Sigmoid colon (tissue), 7 donors: ENCODE data around the gene GDPD3. TPM values are rescaled to one million over a fixed set of nuclear protein-coding genes. Genes with fewer than 3 reads are reported as not detected.

Source experiments
- DNase-seq: peaks from one replicate; pipeline ENCODE4 v3.0.0-alpha.2; 2019
- H3K27ac ChIP-seq, 4 donors: fragments of 200-600 bp; sonication (generic); one replicate each; pipeline ENCODE4 v1.5.1; 2016 to 2019; ENCODE audit warnings: mild to moderate bottlenecking in 1 of 4
- H3K27me3 ChIP-seq, 3 donors: fragments of 200-600 bp; sonication (generic); one replicate each; pipeline ENCODE4 v1.5.1; 2019; ENCODE audit warnings: mild to moderate bottlenecking in 1 of 3
- H3K36me3 ChIP-seq, 4 donors: fragments of 200-600 bp; sonication (generic); one replicate each; pipeline ENCODE4 v1.5.1; 2016 to 2019
- H3K4me1 ChIP-seq, 4 donors: fragments of 200-600 bp; sonication (generic); one replicate each; pipeline ENCODE4 v1.5.1; 2017 to 2019
- H3K4me3 ChIP-seq, 4 donors: fragments of 200-600 bp; sonication (generic); one replicate each; pipeline ENCODE4 v1.5.1; 2017 to 2019; ENCODE audit warnings: mild to moderate bottlenecking in 2 of 4, moderate library complexity in 1 of 4
- H3K9me3 ChIP-seq, 4 donors: fragments of 200-600 bp in 3 of 4; sonication (generic) in 3 of 4; one replicate each; pipeline versions ENCODE4 v1.5.1 to v1.6.1; 2013 to 2019
- CTCF ChIP-seq, 4 experiments: fragments of 450-650 bp in 3 of 4; fragments of 200-600 bp in 1 of 4; IDR thresholded peaks; one replicate each; pipeline ENCODE4 v1.5.1; 2016 to 2019; ENCODE audit warnings: antibody characterized with exemption in 4 of 4, mild to moderate bottlenecking in 3 of 4, moderate library complexity in 2 of 4
- EP300 ChIP-seq, 4 donors: sonication (generic); formaldehyde crosslinking; IDR thresholded peaks; one replicate each; pipeline ENCODE4 v1.6.1; 2017; ENCODE audit warnings: antibody characterized with exemption in 4 of 4
- POLR2A ChIP-seq, 2 donors: fragments of 450-650 bp; IDR thresholded peaks; one replicate each; pipeline ENCODE4 v1.6.1; 2016; ENCODE audit warnings: antibody characterized with exemption in 2 of 2, mild to moderate bottlenecking in 2 of 2, moderate library complexity in 2 of 2
- POLR2AphosphoS5 ChIP-seq, 4 donors: sonication (generic); formaldehyde crosslinking; IDR thresholded peaks; one replicate each; pipeline ENCODE4 v1.6.1; 2017; ENCODE audit warnings: antibody characterized with exemption in 4 of 4
- WGBS, 2 donors: extraction: QIAGEN DNeasy Blood & Tissue Kit; methylation state at CpG; one replicate each; pipeline ENCODE4 v1.1.7; 2013; 5-methylcytosine and 5-hydroxymethylcytosine counted together
- intact Hi-C: fragments of 100-400 bp; cut with DNase I; formaldehyde crosslinking; loops from one replicate; pipeline ENCODE4 v1.15.1; 2023
- polyA plus RNA-seq, 3 donors: library from polyadenylated mRNA; stranded (reverse); fragments of 200-250 nt; gene quantifications; one replicate each; pipeline ENCODE4 v1.2.3, GENCODE V29; 2013
- total RNA-seq, 4 donors: library from RNA; depleted of rRNA; stranded (reverse); fragments of >200 nt; gene quantifications; one replicate each; pipeline ENCODE4 v1.1.0, GENCODE V29; 2016
- donor health status: healthy with polysubstance abuse.
- donor health status: Bipolar disorder and iron deficiency.
- donor health status: healthy.

GDPD3 gene
- total and polyA plus RNA-seq, 7 donors = 0.54 to 68.8 (median 8.0) TPM

DNA sequence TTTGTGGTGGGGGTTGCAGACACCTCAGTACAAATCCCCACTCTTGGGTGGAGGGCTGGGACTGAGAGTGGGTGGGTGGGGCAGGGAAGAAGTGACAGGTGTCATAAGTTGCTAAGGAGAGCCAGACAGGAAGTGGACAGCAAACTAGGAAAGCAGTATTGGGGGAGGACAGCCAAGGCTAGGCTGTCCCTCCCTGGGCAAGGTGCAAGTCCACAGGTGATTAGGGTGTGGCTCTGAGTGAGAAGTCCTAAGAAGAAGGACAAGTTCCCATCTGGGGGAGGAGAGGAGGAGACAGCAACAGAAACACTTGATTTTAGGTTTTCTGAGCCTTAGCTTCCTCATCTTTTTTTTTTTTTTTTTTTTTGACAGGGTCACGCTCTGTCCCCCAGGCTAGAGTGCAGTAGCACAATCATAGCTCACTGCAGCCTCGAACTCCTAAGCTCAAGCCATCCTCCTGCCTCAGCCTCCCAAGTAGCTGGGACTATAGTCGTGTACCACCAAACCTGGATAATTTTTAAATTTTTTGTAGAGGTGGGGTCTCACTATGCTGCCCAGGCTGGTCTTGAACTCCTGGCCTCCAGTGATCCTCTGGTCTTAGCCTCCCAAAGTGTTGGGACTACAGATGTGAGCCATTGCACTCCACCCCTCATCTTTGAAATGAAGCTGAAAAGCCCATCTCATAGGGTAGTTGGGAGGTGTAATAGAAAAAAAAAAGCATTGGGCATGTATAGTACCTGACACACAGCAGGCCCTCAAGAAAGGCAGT, 7.2 kb upstream of the GDPD3 start:
- Histone ChIP-seq H3K4me3 (no peak overlapping the region), H3K27me3 (no peaks in the 10 kb centered on the region), H3K27ac (peak overlapping the region; percentile 93 to 98 (median 96)), H3K4me1 (peaks cover 0 to 38% (median 34%) of the 10 kb centered on the region in 4 donors), H3K9me3 (no peaks in the 10 kb centered on the region), H3K36me3 (peaks cover 32 to 63% (median 37%) of the 10 kb centered on the region in 4 donors)
- intact Hi-C loops = no loop called here
- TF ChIP-seq POLR2A (IDR thresholded peaks at IDR 0.05) (peak in 1 of 2 donors; percentile 15), CTCF (IDR thresholded peaks at IDR 0.05) (no peak), POLR2AphosphoS5 (IDR thresholded peaks at IDR 0.05) (peak in 1 of 4 donors; percentile 11)
- no peak for DNase-seq
- WGBS, 2 donors = 23 to 68% methylated on average over 3 of the region's 3 CpGs

GRCh38 chr16:30119428-30119827, 6.1 kb upstream of the GDPD3 start:
- TF ChIP-seq CTCF (IDR thresholded peaks at IDR 0.05) = no peak
- no peak for TF ChIP-seq POLR2A (IDR thresholded peaks at IDR 0.05)
- TF ChIP-seq POLR2AphosphoS5 (IDR thresholded peaks at IDR 0.05) = no peak
- no peak for TF ChIP-seq EP300 (IDR thresholded peaks at IDR 0.05)
- Histone ChIP-seq H3K27me3 (no peaks in the 10 kb centered on the region), H3K36me3 (peaks cover 39 to 74% (median 40%) of the 10 kb centered on the region in 4 donors), H3K4me3 (no peak overlapping the region), H3K4me1 (peaks cover 0 to 32% (median 30%) of the 10 kb centered on the region in 4 donors), H3K27ac (no peak overlapping the region), H3K9me3 (no peaks in the 10 kb centered on the region)
- DNase-seq = no peak
- intact Hi-C loops = no loop called here
- 86 to 93% methylated on average over 2 of the region's 2 CpGs for WGBS, 2 donors

DNA sequence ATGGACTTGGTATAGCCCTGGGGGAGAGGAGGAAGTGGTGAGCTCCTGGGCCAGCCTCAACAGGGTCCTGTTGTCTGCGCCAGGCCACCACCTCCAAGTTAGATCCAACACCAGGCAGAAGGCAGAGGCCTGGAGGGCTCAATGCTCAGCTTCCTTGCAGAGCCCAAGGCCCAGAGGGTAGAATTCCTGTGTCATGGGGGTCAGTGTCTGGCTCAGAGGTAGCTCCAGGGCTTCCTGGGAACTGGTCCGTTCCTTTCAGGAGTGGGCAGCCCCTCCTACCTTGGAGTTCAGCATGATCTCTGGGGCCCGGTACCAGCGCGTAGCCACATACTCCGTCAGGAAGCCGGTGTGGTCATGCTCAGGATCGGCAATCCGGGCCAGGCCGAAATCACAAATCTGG, 4.4 kb upstream of the GDPD3 start:
- Histone ChIP-seq H3K9me3 (no peaks in the 10 kb centered on the region), H3K27ac (no peak overlapping the region), H3K27me3 (no peaks in the 10 kb centered on the region), H3K36me3 (peaks cover 39 to 82% (median 44%) of the 10 kb centered on the region in 4 donors), H3K4me1 (peaks cover 0 to 21% (median 18%) of the 10 kb centered on the region in 4 donors), H3K4me3 (no peak overlapping the region)
- no peak for TF ChIP-seq POLR2AphosphoS5 (IDR thresholded peaks at IDR 0.05)
- no peak for TF ChIP-seq CTCF (IDR thresholded peaks at IDR 0.05)
- TF ChIP-seq EP300 (IDR thresholded peaks at IDR 0.05) = no peak
- TF ChIP-seq POLR2A (IDR thresholded peaks at IDR 0.05) = no peak
- WGBS, 2 donors = 95 to 96% methylated on average over 10 of the region's 10 CpGs
- intact Hi-C loops = no loop called here
- no peak for DNase-seq

DNA sequence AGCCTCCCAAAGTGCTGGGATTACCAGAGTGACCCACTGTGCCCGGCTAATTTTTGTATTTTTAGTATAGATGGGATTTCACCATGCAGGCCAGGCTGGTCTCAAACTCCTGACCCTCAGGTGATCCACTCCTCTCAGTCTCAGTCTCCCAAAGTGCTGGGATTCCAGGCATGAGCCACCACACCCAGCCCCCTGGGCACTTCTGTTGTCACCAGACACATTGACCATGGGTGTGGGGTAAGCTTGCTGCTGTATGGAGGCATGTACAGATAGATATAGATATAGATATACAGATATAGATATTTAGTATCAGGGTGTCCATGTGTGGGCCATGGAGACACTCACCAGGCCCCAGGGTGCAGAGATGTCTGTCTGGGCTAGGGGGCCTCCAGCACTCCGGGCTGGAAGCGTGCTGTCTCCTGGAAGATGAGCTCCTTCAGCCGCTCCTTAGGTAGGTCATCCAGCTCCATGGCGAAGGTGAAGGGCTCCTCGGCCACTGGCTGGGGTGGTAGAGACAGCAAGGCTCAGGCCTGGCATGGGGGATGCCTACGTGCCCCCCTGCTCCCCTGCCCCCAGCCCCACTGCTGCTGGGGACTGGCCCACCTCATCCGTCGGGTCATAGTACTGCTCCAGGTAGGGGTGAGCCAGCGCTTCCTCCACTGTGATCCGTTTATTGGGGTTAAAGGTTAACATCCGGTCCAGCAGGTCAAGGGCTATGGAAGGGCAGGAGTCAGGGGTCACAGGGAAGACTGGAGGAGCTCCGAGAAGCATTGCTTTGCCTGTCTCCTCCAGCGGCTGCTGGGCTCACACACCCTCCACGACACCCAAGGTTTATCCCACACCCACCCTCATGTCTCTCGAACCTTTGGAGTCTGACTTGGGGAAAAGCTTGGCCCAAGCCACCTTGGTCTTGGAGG, 3.2 kb upstream of the GDPD3 start:
- DNase-seq = no peak
- 78 to 88% methylated on average over 16 of the region's 16 CpGs for WGBS, 2 donors

More for the DNA sequence above, 3.2 kb upstream of the GDPD3 start:
- peak overlapping the region in 1 of 4 donors; percentile 6 for H3K27ac ChIP-seq
- no peaks in the 10 kb centered on the region for H3K27me3 ChIP-seq
- H3K4me3 ChIP-seq = no peak overlapping the region
- no peak for TF ChIP-seq POLR2A (IDR thresholded peaks at IDR 0.05)
- no peak for TF ChIP-seq EP300 (IDR thresholded peaks at IDR 0.05)
- TF ChIP-seq POLR2AphosphoS5 (IDR thresholded peaks at IDR 0.05) = no peak
- no peak for TF ChIP-seq CTCF (IDR thresholded peaks at IDR 0.05)
- no peaks in the 10 kb centered on the region for H3K9me3 ChIP-seq
- H3K4me1 ChIP-seq = peaks cover 0 to 9% (median 8%) of the 10 kb centered on the region in 4 donors
- intact Hi-C loops = no loop called here
- H3K36me3 ChIP-seq = peaks cover 39 to 90% (median 44%) of the 10 kb centered on the region in 4 donors
